HFFc6 (cell line): ENCODE data around the gene RIC3. TPM values are rescaled to one million over a fixed set of nuclear protein-coding genes. Genes with fewer than 3 reads are reported as not detected.

ENCODE experiments used
- DNase-seq: peaks from one replicate; pipeline ENCODE4 v3.0.0-alpha.2; 2018
- H3K27ac Mint-ChIP-seq: 2 replicates; pipeline ENCODE4 v1.8.0; 2020; ENCODE audit warnings: mild to moderate bottlenecking, mixed read lengths
- H3K27me3 Mint-ChIP-seq: 2 replicates; pipeline ENCODE4 v1.8.0; 2021; ENCODE audit warnings: mild to moderate bottlenecking, moderate library complexity, mixed read lengths; ENCODE audit not compliant: insufficient read depth
- H3K36me3 Mint-ChIP-seq: 2 replicates; pipeline ENCODE4 v1.8.0; 2021; ENCODE audit warnings: low read depth, mixed read lengths
- H3K4me1 Mint-ChIP-seq: 2 replicates; pipeline ENCODE4 v1.8.0; 2020; ENCODE audit warnings: low read depth, mixed read lengths
- H3K4me3 Mint-ChIP-seq: 2 replicates; pipeline ENCODE4 v1.8.0; 2020; ENCODE audit warnings: mild to moderate bottlenecking, moderate library complexity, mixed read lengths
- H3K9me3 Mint-ChIP-seq: 2 replicates; pipeline ENCODE4 v1.8.0; 2020; ENCODE audit warnings: mild to moderate bottlenecking, mixed read lengths
- total RNA-seq, 6 experiments: library from RNA; stranded (reverse); fragmentation: NEBNext Ultra II Directional; extraction: Animal tissue kit (Norgen Biotek cat#: 25700); gene quantifications; 2 replicates in 1 of 6; 3 replicates in 5 of 6; pipeline ENCODE4 v1.2.3, GENCODE V29; 2021
- TF ChIP-seq, protein P1 (sequence below): fragments of 200-600 bp; sonication (generic); IDR thresholded peaks from 2 replicates; pipeline ENCODE4 v1.5.0; 2021; ENCODE audit warnings: antibody characterized with exemption, mild to moderate bottlenecking

Gene RIC3
- total RNA-seq, 6 experiments from 2014 or later: not detected

DNA sequence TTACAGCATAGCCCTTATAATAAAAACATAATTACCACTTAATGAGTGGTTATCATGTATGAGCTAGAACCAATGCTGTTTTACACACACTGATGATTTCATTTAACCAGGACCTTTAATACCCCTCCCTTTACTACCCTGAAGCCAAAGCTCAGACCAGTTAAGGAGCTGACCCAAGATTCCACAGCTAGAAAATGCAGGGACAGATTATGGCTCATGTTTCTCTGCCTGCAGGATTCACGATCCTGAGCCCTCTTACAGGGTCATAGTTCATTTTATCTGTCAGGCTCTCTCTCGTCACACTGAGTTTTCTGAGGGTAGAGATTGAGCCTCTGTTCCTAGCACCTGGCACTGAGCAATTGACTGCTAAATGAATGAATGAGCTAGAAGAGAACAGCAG, 60.4 kb downstream of the RIC3 start:
- Mint-ChIP-seq H3K4me3 (no peak overlapping the region), H3K4me1 (no peaks in the 10 kb centered on the region), H3K27ac (no peak overlapping the region), H3K27me3 (peaks cover 9% of the 10 kb centered on the region), H3K9me3 (no peaks in the 10 kb centered on the region), H3K36me3 (no peaks in the 10 kb centered on the region)
- TF ChIP-seq, protein P1, sequence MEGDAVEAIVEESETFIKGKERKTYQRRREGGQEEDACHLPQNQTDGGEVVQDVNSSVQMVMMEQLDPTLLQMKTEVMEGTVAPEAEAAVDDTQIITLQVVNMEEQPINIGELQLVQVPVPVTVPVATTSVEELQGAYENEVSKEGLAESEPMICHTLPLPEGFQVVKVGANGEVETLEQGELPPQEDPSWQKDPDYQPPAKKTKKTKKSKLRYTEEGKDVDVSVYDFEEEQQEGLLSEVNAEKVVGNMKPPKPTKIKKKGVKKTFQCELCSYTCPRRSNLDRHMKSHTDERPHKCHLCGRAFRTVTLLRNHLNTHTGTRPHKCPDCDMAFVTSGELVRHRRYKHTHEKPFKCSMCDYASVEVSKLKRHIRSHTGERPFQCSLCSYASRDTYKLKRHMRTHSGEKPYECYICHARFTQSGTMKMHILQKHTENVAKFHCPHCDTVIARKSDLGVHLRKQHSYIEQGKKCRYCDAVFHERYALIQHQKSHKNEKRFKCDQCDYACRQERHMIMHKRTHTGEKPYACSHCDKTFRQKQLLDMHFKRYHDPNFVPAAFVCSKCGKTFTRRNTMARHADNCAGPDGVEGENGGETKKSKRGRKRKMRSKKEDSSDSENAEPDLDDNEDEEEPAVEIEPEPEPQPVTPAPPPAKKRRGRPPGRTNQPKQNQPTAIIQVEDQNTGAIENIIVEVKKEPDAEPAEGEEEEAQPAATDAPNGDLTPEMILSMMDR: no peak
- DNase-seq: no peak

DNA sequence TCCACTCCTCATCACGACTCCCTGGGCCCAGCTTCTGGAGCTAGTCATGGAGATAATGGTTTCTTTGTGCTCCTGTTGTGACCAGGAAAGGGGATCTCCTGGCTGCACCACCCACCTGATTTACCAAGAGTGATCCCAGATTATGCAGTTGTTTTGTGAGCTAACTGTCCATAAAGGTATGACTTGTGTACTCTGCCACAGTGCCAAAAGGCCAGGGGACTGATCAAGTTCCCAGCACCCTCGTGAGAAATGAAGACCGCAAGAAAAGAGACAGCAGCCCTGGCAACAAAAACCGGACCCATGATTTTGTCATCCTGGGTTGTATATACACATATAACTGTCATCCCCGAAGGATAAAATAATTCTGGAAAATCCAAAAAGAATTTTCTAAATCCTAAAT, 61.2 kb downstream of the RIC3 start:
- Mint-ChIP-seq H3K36me3 (no peaks in the 10 kb centered on the region), H3K27ac (no peak overlapping the region), H3K4me1 (no peaks in the 10 kb centered on the region), H3K9me3 (no peaks in the 10 kb centered on the region), H3K4me3 (no peak overlapping the region), H3K27me3 (peaks cover 9% of the 10 kb centered on the region)
- no peak for DNase-seq
- TF ChIP-seq, protein P1: no peak

DNA sequence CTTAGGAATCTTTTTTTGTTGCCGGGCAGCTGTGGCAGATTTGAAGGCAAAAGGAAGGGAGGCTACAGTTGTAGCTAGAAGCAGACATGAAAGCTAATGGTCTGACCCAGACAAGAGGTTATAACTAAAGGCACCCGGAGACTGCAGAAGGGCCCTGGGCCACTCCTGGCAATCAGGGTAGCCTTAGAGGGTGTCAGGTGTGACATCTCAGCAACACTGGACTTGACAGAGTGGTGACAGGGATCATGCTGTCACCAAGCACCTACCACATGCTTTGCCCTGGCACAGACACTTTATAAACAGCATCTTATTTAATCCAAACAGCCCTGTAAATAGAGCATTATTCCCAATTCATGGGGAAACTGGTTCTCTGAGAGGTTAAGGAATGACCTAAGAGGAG, 62.1 kb downstream of the RIC3 start:
- no peak for DNase-seq
- Mint-ChIP-seq H3K4me3 (no peak overlapping the region), H3K9me3 (no peaks in the 10 kb centered on the region), H3K27me3 (peaks cover 8% of the 10 kb centered on the region), H3K36me3 (no peaks in the 10 kb centered on the region), H3K27ac (no peak overlapping the region), H3K4me1 (no peaks in the 10 kb centered on the region)
- TF ChIP-seq, protein P1: no peak

DNA sequence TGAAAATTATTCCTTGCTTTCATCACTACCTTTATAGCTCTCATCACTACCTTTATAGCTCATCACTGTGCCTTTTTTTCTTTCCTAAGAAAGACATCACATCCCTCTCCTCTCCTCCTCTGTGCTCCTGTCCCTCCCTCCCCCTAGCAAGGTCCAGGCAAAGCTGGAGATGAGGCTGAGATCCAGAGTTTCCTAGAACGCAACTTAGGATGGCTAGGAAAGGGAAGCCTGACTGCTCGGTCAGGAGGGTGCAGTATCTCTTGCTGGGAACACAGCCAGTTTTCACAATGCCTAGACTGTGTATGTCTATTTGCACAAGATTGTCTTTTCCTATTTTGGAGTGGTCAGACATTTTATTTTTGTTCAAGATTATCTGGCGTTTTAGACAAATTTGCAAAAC, 63.2 kb downstream of the RIC3 start:
- H3K27ac Mint-ChIP-seq: no peak overlapping the region
- no peak overlapping the region for H3K4me3 Mint-ChIP-seq
- H3K9me3 Mint-ChIP-seq: no peaks in the 10 kb centered on the region
- H3K27me3 Mint-ChIP-seq: peaks cover 8% of the 10 kb centered on the region
- H3K36me3 Mint-ChIP-seq: no peaks in the 10 kb centered on the region
- H3K4me1 Mint-ChIP-seq: no peaks in the 10 kb centered on the region
- no peak for DNase-seq
- TF ChIP-seq, protein P1: no peak

GRCh38 chr11:8105133-8105532, 63.7 kb downstream of the RIC3 start:
- no peaks in the 10 kb centered on the region for H3K36me3 Mint-ChIP-seq
- TF ChIP-seq, protein P1: no peak
- no peak overlapping the region for H3K27ac Mint-ChIP-seq
- H3K9me3 Mint-ChIP-seq: no peaks in the 10 kb centered on the region
- H3K27me3 Mint-ChIP-seq: peaks cover 5% of the 10 kb centered on the region
- H3K4me1 Mint-ChIP-seq: no peaks in the 10 kb centered on the region
- no peak for DNase-seq
- H3K4me3 Mint-ChIP-seq: no peak overlapping the region

GRCh38 chr11:8103909-8104308, 64.9 kb downstream of the RIC3 start:
- Mint-ChIP-seq H3K4me1 (peaks cover 6% of the 10 kb centered on the region), H3K4me3 (no peak overlapping the region), H3K27me3 (no peaks in the 10 kb centered on the region; the same call in 1 of the 2 replicates), H3K9me3 (no peaks in the 10 kb centered on the region), H3K27ac (no peak overlapping the region), H3K36me3 (no peaks in the 10 kb centered on the region)
- TF ChIP-seq, protein P1: no peak
- no peak for DNase-seq
